Panc1 (cell line): ENCODE measurements around the gene FAM163B.

ENCODE experiments used
- POLR2AphosphoS5 ChIP-seq: IDR thresholded peaks from 2 replicates; pipeline ENCODE4 v1.6.1; 2012; ENCODE audit warnings: mild to moderate bottlenecking, low read depth, low read length, moderate library complexity
- REST ChIP-seq, 2 experiments: IDR thresholded peaks; 2 replicates each; pipeline ENCODE4 v1.6.1; 2011 to 2012; ENCODE audit warnings: low read depth in 2 of 2, control low read depth in 1 of 2, low read length in 1 of 2, mild to moderate bottlenecking in 1 of 2, moderate library complexity in 1 of 2; ENCODE audit not compliant: insufficient read depth in 1 of 2
- SIN3A ChIP-seq: IDR thresholded peaks from 2 replicates; pipeline ENCODE4 v1.6.1; 2012; ENCODE audit warnings: low read depth, mild to moderate bottlenecking, low read length, moderate library complexity, borderline replicate concordance; ENCODE audit not compliant: insufficient read depth
- TF ChIP-seq, protein P1 (sequence below): fragments of 450-650 bp; IDR thresholded peaks from 2 replicates; pipeline ENCODE4 v1.5.1; 2017; ENCODE audit warnings: mild to moderate bottlenecking

GRCh38 chr9:133543772-133544467, 65.3 kb downstream of the FAM163B start:
- TF ChIP-seq, protein P1, sequence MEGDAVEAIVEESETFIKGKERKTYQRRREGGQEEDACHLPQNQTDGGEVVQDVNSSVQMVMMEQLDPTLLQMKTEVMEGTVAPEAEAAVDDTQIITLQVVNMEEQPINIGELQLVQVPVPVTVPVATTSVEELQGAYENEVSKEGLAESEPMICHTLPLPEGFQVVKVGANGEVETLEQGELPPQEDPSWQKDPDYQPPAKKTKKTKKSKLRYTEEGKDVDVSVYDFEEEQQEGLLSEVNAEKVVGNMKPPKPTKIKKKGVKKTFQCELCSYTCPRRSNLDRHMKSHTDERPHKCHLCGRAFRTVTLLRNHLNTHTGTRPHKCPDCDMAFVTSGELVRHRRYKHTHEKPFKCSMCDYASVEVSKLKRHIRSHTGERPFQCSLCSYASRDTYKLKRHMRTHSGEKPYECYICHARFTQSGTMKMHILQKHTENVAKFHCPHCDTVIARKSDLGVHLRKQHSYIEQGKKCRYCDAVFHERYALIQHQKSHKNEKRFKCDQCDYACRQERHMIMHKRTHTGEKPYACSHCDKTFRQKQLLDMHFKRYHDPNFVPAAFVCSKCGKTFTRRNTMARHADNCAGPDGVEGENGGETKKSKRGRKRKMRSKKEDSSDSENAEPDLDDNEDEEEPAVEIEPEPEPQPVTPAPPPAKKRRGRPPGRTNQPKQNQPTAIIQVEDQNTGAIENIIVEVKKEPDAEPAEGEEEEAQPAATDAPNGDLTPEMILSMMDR: no peak
- TF ChIP-seq SIN3A (no peak), POLR2AphosphoS5 (no peak), REST (IDR thresholded peaks at IDR 0.05; ENCODE audit: insufficient read depth in 1 of 2, low read depth in 2 of 2, low read length in 1 of 2) (no peak)
